ENCODE results near the gene SKIC3. TPM values are rescaled to one million over a fixed set of nuclear protein-coding genes. Genes with fewer than 3 reads are reported as not detected.

SKIC3 gene
- total RNA-seq, 1 donor from 2014 or later, result 62.0 TPM

DNA sequence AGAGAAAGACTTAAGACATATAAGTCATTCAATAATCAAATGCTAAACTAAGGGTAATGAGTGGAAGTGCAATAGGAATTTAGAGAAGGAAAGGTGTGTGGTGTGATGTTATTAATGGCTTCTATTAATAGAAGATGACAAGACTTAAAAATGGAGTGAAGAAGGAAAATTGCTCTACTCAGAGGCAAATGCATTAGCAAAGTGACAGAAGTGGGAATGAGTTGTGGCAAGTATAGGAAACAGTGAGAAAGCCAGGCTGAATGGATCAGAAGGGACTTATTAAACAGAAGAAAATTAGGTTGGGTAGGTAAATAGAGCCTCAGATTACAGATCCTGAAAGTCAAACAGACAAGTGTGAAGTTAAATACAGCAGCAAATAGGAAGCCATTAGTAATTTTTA is 5.7 kb downstream of the SKIC3 start:
- H3K27ac ChIP-seq (replicated peaks), result no peak overlapping the region
- H3K9me3 ChIP-seq (replicated peaks), result no peaks in the 10 kb centered on the region
- H3K36me3 ChIP-seq, result peaks cover 58% of the 10 kb centered on the region
- intact Hi-C loops (cut with micrococcal nuclease), result no loop called here
- H3K27me3 ChIP-seq (ENCODE audit: low read depth), result no peaks in the 10 kb centered on the region
- H3K4me1 ChIP-seq, result peaks cover 36% of the 10 kb centered on the region
- DNase-seq, result no peak
- TF ChIP-seq, protein P1, sequence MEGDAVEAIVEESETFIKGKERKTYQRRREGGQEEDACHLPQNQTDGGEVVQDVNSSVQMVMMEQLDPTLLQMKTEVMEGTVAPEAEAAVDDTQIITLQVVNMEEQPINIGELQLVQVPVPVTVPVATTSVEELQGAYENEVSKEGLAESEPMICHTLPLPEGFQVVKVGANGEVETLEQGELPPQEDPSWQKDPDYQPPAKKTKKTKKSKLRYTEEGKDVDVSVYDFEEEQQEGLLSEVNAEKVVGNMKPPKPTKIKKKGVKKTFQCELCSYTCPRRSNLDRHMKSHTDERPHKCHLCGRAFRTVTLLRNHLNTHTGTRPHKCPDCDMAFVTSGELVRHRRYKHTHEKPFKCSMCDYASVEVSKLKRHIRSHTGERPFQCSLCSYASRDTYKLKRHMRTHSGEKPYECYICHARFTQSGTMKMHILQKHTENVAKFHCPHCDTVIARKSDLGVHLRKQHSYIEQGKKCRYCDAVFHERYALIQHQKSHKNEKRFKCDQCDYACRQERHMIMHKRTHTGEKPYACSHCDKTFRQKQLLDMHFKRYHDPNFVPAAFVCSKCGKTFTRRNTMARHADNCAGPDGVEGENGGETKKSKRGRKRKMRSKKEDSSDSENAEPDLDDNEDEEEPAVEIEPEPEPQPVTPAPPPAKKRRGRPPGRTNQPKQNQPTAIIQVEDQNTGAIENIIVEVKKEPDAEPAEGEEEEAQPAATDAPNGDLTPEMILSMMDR (IDR thresholded peaks at IDR 0.05; ENCODE audit: borderline replicate concordance), result no peak
- no peak overlapping the region for H3K4me3 ChIP-seq

DNA sequence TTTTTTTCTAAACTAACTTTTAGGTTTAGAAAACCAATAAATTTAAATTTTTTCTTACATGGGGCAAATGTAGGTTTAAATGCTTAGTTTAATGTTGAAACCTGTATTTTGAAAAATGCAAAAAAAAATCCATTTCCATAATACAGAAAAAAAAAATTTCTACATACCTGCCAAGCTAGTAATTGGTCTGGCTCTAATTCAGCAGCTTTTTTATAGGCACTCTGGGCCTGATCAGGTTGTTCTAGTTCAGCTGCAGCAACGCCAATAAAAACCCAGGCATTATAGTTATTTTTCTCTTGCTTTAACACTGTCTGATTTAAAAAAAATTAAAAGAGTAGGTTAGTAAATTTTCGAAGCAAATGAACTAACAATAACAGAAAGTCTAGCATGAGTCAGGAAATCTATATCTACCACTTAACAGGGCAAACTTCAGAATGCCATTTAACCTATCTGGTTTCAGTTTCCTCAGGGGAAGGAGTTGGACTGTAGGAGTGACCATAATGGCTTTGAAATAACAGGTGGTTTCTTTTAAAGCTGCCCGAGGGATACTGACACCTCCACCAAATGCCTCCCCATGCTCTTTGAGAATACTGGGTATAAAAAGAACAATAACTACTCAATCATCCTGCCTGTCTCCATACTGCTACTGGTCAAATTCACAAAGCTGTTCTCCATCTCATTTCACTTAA is 11.6 kb downstream of the SKIC3 start:
- Histone ChIP-seq H3K27ac (replicated peaks) (no peak overlapping the region), H3K4me1 (peaks cover 23% of the 10 kb centered on the region), H3K36me3 (peaks cover 78% of the 10 kb centered on the region), H3K27me3 (ENCODE audit: low read depth) (no peaks in the 10 kb centered on the region), H3K9me3 (replicated peaks) (no peaks in the 10 kb centered on the region), H3K4me3 (no peak overlapping the region)
- TF ChIP-seq, protein P1 (IDR thresholded peaks at IDR 0.05; ENCODE audit: borderline replicate concordance), result no peak
- intact Hi-C loops (cut with micrococcal nuclease), result no loop called here
- DNase-seq, result no peak

DNA sequence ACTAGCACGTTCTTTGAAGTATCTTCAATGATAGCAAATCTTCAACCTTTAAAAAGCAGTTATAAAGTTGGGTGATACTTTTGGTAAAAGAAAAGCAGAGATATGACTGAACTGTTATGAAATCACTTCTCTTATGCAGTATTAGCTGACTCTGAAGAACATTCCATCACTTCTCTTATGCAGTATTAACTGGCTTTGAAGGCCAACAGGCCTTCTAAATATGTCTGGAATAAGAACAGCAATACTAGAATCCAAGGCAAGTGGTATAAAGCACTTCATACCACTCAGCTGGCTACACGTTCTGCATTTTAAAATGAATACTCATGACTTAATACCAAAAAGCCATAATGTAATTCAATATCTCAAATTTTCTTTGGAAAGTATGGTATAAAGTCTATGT is 17.3 kb downstream of the SKIC3 start:
- Histone ChIP-seq H3K36me3 (peaks cover 71% of the 10 kb centered on the region), H3K27ac (replicated peaks) (no peak overlapping the region), H3K27me3 (ENCODE audit: low read depth) (no peaks in the 10 kb centered on the region), H3K4me1 (peaks cover 6% of the 10 kb centered on the region), H3K9me3 (replicated peaks) (no peaks in the 10 kb centered on the region), H3K4me3 (no peak overlapping the region)
- TF ChIP-seq, protein P1 (IDR thresholded peaks at IDR 0.05; ENCODE audit: borderline replicate concordance), result no peak
- DNase-seq, result no peak
- intact Hi-C loops (cut with micrococcal nuclease), result no loop called here

DNA sequence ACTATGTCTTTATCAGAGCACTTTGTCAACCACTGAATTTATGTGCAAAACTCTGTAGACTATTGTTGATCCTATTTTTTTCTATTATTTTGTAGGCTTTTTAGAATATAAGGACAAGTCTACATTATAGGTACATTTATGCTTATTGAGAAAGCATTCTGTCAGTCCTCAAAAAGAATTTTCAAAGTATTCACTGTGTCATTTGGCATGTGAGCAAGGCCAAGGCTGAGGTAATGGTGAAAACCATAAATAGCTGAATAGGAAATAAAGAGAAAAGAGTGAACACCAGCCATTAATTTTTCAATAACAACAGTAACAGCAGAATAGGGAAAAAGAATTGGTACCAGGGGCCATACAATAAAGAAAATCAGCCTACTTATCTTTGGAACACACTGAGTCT is 21.0 kb downstream of the SKIC3 start:
- TF ChIP-seq, protein P1 (IDR thresholded peaks at IDR 0.05; ENCODE audit: borderline replicate concordance), result no peak
- no peak for DNase-seq
- Histone ChIP-seq H3K36me3 (peaks cover 62% of the 10 kb centered on the region), H3K9me3 (replicated peaks) (no peaks in the 10 kb centered on the region), H3K27ac (replicated peaks) (no peak overlapping the region), H3K4me1 (peaks cover 12% of the 10 kb centered on the region), H3K27me3 (ENCODE audit: low read depth) (no peaks in the 10 kb centered on the region), H3K4me3 (no peak overlapping the region)
- intact Hi-C loops (cut with micrococcal nuclease), result no loop called here

DNA sequence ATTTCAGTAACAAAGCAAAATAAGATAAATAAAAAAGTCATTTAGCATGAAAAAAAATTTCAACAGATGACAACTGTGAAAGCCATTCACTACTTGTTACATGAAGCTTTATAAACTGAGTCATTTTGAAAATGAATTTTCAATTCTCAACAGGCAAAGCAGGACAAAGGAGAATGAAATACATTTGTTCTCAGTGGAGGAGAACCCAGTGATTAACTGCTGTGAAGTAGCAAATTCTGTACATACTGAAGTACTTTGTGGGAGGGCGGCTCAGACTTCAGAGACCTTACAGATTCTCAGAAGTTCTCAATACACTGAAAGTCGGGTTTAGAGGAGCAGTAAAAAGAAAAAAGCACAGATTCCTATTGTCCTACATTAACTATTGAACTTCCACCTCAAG is 21.7 kb downstream of the SKIC3 start:
- intact Hi-C loops (cut with micrococcal nuclease), result no loop called here
- Histone ChIP-seq H3K9me3 (replicated peaks) (no peaks in the 10 kb centered on the region), H3K27me3 (ENCODE audit: low read depth) (no peaks in the 10 kb centered on the region), H3K4me3 (no peak overlapping the region), H3K36me3 (peaks cover 68% of the 10 kb centered on the region), H3K27ac (replicated peaks) (no peak overlapping the region), H3K4me1 (peaks cover 12% of the 10 kb centered on the region)
- TF ChIP-seq, protein P1 (IDR thresholded peaks at IDR 0.05; ENCODE audit: borderline replicate concordance), result no peak
- DNase-seq, result no peak
